ENCODE data around the gene WWOX. TPM values are rescaled to one million over a fixed set of nuclear protein-coding genes. Genes with fewer than 3 reads are reported as not detected.

Gene WWOX
- total RNA-seq, 1 experiment from 2014 or later, result 28.3 TPM

- Histone ChIP-seq H3F3A (ENCODE audit: low read length, unreplicated experiment) (no peaks in the 10 kb centered on the region), H3K27me3 (ENCODE audit: low read length) (no peaks in the 10 kb centered on the region), H3K9me2 (replicated peaks; ENCODE audit: low read length) (no peaks in the 10 kb centered on the region), H3K36me3 (ENCODE audit: low read depth, low read length) (no peaks in the 10 kb centered on the region), H3K79me2 (ENCODE audit: low read length) (no peaks in the 10 kb centered on the region), H4K20me1 (ENCODE audit: low read length) (no peaks in the 10 kb centered on the region), H3K9me3 (ENCODE audit: low read length) (no peaks in the 10 kb centered on the region), H3K4me3 (ENCODE audit: low read length) (no peak overlapping the region), H3K4me2 (ENCODE audit: low read length) (no peak overlapping the region), H3K27ac (ENCODE audit: low read length) (no peak overlapping the region), H2AFZ (ENCODE audit: low read length) (no peak overlapping the region), H3K9ac (ENCODE audit: low read length) (no peak overlapping the region), H3K4me1 (ENCODE audit: insufficient read depth, low read length) (no peaks in the 10 kb centered on the region)
- intact Hi-C loops (cut with micrococcal nuclease), result no loop called here
- ChIA-PET POLR2A (ENCODE audit: unreplicated experiment) (no interaction called here), CTCF (no interaction called here)
- BruUV-seq (replicated peaks), result no TSS peak
- TF ChIP-seq EZH2phosphoT487 (IDR thresholded peaks at IDR 0.05; ENCODE audit: borderline replicate concordance, low read length), result no peak
- TF ChIP-seq EZH2 (IDR thresholded peaks at IDR 0.05; ENCODE audit: low read length, unreplicated experiment), result no peak
- TF ChIP-seq, protein P1, sequence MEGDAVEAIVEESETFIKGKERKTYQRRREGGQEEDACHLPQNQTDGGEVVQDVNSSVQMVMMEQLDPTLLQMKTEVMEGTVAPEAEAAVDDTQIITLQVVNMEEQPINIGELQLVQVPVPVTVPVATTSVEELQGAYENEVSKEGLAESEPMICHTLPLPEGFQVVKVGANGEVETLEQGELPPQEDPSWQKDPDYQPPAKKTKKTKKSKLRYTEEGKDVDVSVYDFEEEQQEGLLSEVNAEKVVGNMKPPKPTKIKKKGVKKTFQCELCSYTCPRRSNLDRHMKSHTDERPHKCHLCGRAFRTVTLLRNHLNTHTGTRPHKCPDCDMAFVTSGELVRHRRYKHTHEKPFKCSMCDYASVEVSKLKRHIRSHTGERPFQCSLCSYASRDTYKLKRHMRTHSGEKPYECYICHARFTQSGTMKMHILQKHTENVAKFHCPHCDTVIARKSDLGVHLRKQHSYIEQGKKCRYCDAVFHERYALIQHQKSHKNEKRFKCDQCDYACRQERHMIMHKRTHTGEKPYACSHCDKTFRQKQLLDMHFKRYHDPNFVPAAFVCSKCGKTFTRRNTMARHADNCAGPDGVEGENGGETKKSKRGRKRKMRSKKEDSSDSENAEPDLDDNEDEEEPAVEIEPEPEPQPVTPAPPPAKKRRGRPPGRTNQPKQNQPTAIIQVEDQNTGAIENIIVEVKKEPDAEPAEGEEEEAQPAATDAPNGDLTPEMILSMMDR (conservative IDR thresholded peaks at IDR 0.05; ENCODE audit: low read depth, low read length), result no peak
- ATAC-seq, result no peak
- no peak for DNase-seq
Observed at GRCh38 chr16:78284326-78284725, 184.9 kb downstream of the WWOX start.

- Histone ChIP-seq H3K9ac (ENCODE audit: low read length) (no peak overlapping the region), H2AFZ (ENCODE audit: low read length) (no peak overlapping the region), H3K79me2 (ENCODE audit: low read length) (no peaks in the 10 kb centered on the region), H3K27me3 (ENCODE audit: low read length) (no peaks in the 10 kb centered on the region), H4K20me1 (ENCODE audit: low read length) (no peaks in the 10 kb centered on the region), H3K27ac (ENCODE audit: low read length) (no peak overlapping the region), H3K4me3 (ENCODE audit: low read length) (no peak overlapping the region), H3K4me1 (ENCODE audit: insufficient read depth, low read length) (no peaks in the 10 kb centered on the region), H3K4me2 (ENCODE audit: low read length) (no peak overlapping the region), H3F3A (ENCODE audit: low read length, unreplicated experiment) (no peaks in the 10 kb centered on the region), H3K36me3 (ENCODE audit: low read depth, low read length) (no peaks in the 10 kb centered on the region), H3K9me2 (replicated peaks; ENCODE audit: low read length) (no peaks in the 10 kb centered on the region), H3K9me3 (ENCODE audit: low read length) (no peaks in the 10 kb centered on the region)
- ChIA-PET POLR2A (ENCODE audit: unreplicated experiment) (no interaction called here), CTCF (no interaction called here)
- intact Hi-C loops (cut with micrococcal nuclease), result no loop called here
- DNase-seq (no peak), ATAC-seq (no peak)
- BruUV-seq (replicated peaks), result no TSS peak
- TF ChIP-seq, protein P1 (conservative IDR thresholded peaks at IDR 0.05; ENCODE audit: low read depth, low read length), result no peak
- TF ChIP-seq EZH2 (IDR thresholded peaks at IDR 0.05; ENCODE audit: low read length, unreplicated experiment) (no peak), EZH2phosphoT487 (IDR thresholded peaks at IDR 0.05; ENCODE audit: borderline replicate concordance, low read length) (no peak)
Observed at GRCh38 chr16:78284957-78285434, 185.5 kb downstream of the WWOX start.

DNA sequence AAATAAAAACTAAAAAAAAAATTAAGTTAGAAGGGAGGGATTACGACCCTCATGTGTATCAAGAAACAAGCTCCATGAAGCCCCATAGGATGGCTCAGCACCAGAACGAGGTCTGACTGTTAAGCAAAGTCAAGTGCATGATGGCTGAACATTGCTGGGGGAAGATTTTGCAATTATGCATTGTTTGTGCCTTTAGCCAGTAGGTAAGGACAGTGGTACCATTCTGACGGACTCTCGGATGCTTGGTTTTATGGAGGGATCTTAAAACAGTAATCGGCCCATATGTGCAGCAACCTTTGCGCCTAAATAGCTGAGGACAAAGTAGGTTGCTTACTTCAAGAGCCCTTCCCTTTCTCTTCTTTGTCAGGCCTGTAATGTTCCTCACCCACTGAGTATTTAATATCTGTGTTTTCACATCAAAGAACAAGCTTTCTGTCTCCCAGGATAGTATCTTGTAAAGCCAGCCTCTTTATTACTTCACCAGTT is 186.0 kb downstream of the WWOX start:
- no peak overlapping the region for H3K9ac ChIP-seq (ENCODE audit: low read length)
- H3K79me2 ChIP-seq (ENCODE audit: low read length), result no peaks in the 10 kb centered on the region
- no peaks in the 10 kb centered on the region for H3K9me3 ChIP-seq (ENCODE audit: low read length)
- POLR2A ChIA-PET (ENCODE audit: unreplicated experiment), result no interaction called here
- TF ChIP-seq EZH2 (IDR thresholded peaks at IDR 0.05; ENCODE audit: low read length, unreplicated experiment) (no peak), EZH2phosphoT487 (IDR thresholded peaks at IDR 0.05; ENCODE audit: borderline replicate concordance, low read length) (no peak)
- H3K27me3 ChIP-seq (ENCODE audit: low read length), result no peaks in the 10 kb centered on the region
- DNase-seq (no peak), ATAC-seq (no peak)
- no peaks in the 10 kb centered on the region for H3K36me3 ChIP-seq (ENCODE audit: low read depth, low read length)
- no peak overlapping the region for H2AFZ ChIP-seq (ENCODE audit: low read length)
- H3K4me3 ChIP-seq (ENCODE audit: low read length), result no peak overlapping the region
- no peak overlapping the region for H3K27ac ChIP-seq (ENCODE audit: low read length)
- intact Hi-C loops (cut with micrococcal nuclease), result no loop called here
- CTCF ChIA-PET, result no interaction called here
- no peaks in the 10 kb centered on the region for H3K9me2 ChIP-seq (replicated peaks; ENCODE audit: low read length)
- no peaks in the 10 kb centered on the region for H4K20me1 ChIP-seq (ENCODE audit: low read length)
- no peaks in the 10 kb centered on the region for H3F3A ChIP-seq (ENCODE audit: low read length, unreplicated experiment)
- BruUV-seq (replicated peaks), result no TSS peak
- H3K4me1 ChIP-seq (ENCODE audit: insufficient read depth, low read length), result no peaks in the 10 kb centered on the region
- no peak overlapping the region for H3K4me2 ChIP-seq (ENCODE audit: low read length)
